Measurements from ENCODE around the gene FTH1. TPM values are rescaled to one million over a fixed set of nuclear protein-coding genes. Genes with fewer than 3 reads are reported as not detected.

The FTH1 gene
- total and polyA plus RNA-seq, 4 donors: 592 to 4,630 (median 2,175) TPM

GRCh38 chr11:61983419-61983818 is 16.0 kb upstream of the FTH1 start (continued):
- TF ChIP-seq, protein P1, sequence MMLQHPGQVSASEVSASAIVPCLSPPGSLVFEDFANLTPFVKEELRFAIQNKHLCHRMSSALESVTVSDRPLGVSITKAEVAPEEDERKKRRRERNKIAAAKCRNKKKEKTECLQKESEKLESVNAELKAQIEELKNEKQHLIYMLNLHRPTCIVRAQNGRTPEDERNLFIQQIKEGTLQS (IDR thresholded peaks at IDR 0.05): no peak
- TF ChIP-seq GABPA (IDR thresholded peaks at IDR 0.05 in 1 of 2, conservative IDR thresholded peaks at IDR 0.05 in 1 of 2) (no peak), JUND (IDR thresholded peaks at IDR 0.05) (peak in 1 of 2 donors; percentile 65), NR2F2 (IDR thresholded peaks at IDR 0.05) (no peak), RAD21 (IDR thresholded peaks at IDR 0.05) (peak; percentile 19 to 40), EGR1 (IDR thresholded peaks at IDR 0.05; ENCODE audit: low read depth in 2 of 2) (no peak), CTCF (IDR thresholded peaks at IDR 0.05; ENCODE audit: low read depth, low read length, missing input control) (no peak), FOXA1 (IDR thresholded peaks at IDR 0.05) (no peak)

- Histone ChIP-seq H3K4me3 (ENCODE audit: low read depth in 1 of 3, low read length in 3 of 3) (no peak overlapping the region), H3K4me1 (ENCODE audit: control insufficient read depth in 4 of 4, insufficient read depth in 4 of 4, low read length in 3 of 4) (peaks cover 15 to 64% (median 39%) of the 10 kb centered on the region in 4 donors), H3K27ac (ENCODE audit: low read depth in 1 of 2, low read length in 2 of 2) (peak overlapping the region; percentile 48 to 50), H3K27me3 (ENCODE audit: control insufficient read depth in 4 of 4, insufficient read depth in 4 of 4, low read length in 3 of 4) (no peaks in the 10 kb centered on the region), H3K36me3 (ENCODE audit: control insufficient read depth in 4 of 4, insufficient read depth in 3 of 4, low read depth in 1 of 4, low read length in 3 of 4) (peaks cover 0 to 11% (median 2%) of the 10 kb centered on the region in 4 donors), H3K9me3 (ENCODE audit: control insufficient read depth in 4 of 4, low read length in 3 of 4) (no peaks in the 10 kb centered on the region), H3K9ac (ENCODE audit: low read depth in 1 of 2, low read length in 2 of 2) (no peak overlapping the region)
- DNase-seq (ENCODE audit: low spot score): no peak
- TF ChIP-seq JUND (IDR thresholded peaks at IDR 0.05): peak in 1 of 2 donors; percentile 66
- TF ChIP-seq SP1 (IDR thresholded peaks at IDR 0.05): peak; percentile 87
- peak; percentile 98 to 99 for TF ChIP-seq HNF4A (conservative IDR thresholded peaks at IDR 0.05)
- TF ChIP-seq FOXA1 (IDR thresholded peaks at IDR 0.05): peak; percentile 19
- peak; percentile 85 to 88 for TF ChIP-seq RXRA (IDR thresholded peaks at IDR 0.05)
- TF ChIP-seq HNF4G (IDR thresholded peaks at IDR 0.05): peak; percentile 93
- no peak for TF ChIP-seq EGR1 (IDR thresholded peaks at IDR 0.05; ENCODE audit: low read depth in 2 of 2)
- peak; percentile 60 for TF ChIP-seq YY1 (IDR thresholded peaks at IDR 0.05)
- no peak for TF ChIP-seq REST (IDR thresholded peaks at IDR 0.05)
- TF ChIP-seq RAD21 (IDR thresholded peaks at IDR 0.05): peak in 1 of 2 donors; percentile 53
- TF ChIP-seq FOXA2 (IDR thresholded peaks at IDR 0.05): peak; percentile 38
- peak; percentile 46 for TF ChIP-seq MAX (IDR thresholded peaks at IDR 0.05)
- TF ChIP-seq, protein P1 (IDR thresholded peaks at IDR 0.05): no peak
- TF ChIP-seq NR2F2 (IDR thresholded peaks at IDR 0.05): no peak
- peak in 1 of 2 donors; percentile 26 for TF ChIP-seq GABPA (IDR thresholded peaks at IDR 0.05 in 1 of 2, conservative IDR thresholded peaks at IDR 0.05 in 1 of 2)
- TF ChIP-seq, protein P2, sequence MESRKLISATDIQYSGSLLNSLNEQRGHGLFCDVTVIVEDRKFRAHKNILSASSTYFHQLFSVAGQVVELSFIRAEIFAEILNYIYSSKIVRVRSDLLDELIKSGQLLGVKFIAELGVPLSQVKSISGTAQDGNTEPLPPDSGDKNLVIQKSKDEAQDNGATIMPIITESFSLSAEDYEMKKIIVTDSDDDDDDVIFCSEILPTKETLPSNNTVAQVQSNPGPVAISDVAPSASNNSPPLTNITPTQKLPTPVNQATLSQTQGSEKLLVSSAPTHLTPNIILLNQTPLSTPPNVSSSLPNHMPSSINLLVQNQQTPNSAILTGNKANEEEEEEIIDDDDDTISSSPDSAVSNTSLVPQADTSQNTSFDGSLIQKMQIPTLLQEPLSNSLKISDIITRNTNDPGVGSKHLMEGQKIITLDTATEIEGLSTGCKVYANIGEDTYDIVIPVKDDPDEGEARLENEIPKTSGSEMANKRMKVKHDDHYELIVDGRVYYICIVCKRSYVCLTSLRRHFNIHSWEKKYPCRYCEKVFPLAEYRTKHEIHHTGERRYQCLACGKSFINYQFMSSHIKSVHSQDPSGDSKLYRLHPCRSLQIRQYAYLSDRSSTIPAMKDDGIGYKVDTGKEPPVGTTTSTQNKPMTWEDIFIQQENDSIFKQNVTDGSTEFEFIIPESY (IDR thresholded peaks at IDR 0.05): peak; percentile 46
- WGBS: 38% methylated on average over 10 of the region's 10 CpGs
Measured at GRCh38 chr11:61980783-61981541, 13.5 kb upstream of the FTH1 start.
